ENCODE results near the gene UVRAG. TPM values are rescaled to one million over a fixed set of nuclear protein-coding genes. Genes with fewer than 3 reads are reported as not detected.

UVRAG gene
- total RNA-seq, 1 donor from 2014 or later = 14.7 TPM

DNA sequence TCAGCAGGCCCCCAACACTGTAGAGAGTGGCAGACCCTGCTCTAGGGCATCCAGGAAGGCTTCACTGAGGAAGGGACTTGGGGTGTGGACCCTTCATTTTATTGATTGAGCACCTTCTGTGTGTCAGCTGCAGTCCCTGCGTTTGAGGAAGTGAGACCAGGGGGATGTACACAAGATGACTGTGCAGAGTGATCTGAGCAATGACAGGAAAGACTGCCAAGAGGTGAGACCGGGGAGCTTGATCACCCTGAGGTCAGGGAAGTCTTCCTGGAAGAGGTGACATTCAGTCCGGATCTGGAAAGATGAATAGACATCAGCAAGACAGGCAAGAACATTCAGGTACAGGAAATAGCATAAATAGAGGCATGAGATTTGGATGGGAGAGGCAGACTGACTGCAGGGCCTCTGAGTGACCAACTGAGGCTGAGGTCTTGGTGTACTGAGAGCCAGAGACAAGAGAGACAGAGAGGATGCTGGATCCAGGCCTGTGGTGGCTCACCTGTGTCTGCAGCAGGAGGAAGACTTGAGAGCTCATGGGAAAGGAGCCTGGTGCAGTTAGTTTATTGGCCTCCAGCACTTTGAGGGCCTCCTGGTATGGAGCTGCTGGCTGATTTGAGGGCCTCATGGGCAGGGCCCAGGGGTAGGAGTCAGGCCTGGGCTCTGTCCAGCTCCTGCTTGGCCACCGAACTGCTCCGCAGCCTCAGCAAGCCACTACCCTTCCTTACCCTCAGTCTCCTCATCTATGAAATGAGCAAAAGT lies 41.2 kb upstream of the UVRAG start:
- H3K27ac ChIP-seq = no peak overlapping the region
- no peak for TF ChIP-seq POLR2A (IDR thresholded peaks at IDR 0.05)
- TF ChIP-seq, protein P1, sequence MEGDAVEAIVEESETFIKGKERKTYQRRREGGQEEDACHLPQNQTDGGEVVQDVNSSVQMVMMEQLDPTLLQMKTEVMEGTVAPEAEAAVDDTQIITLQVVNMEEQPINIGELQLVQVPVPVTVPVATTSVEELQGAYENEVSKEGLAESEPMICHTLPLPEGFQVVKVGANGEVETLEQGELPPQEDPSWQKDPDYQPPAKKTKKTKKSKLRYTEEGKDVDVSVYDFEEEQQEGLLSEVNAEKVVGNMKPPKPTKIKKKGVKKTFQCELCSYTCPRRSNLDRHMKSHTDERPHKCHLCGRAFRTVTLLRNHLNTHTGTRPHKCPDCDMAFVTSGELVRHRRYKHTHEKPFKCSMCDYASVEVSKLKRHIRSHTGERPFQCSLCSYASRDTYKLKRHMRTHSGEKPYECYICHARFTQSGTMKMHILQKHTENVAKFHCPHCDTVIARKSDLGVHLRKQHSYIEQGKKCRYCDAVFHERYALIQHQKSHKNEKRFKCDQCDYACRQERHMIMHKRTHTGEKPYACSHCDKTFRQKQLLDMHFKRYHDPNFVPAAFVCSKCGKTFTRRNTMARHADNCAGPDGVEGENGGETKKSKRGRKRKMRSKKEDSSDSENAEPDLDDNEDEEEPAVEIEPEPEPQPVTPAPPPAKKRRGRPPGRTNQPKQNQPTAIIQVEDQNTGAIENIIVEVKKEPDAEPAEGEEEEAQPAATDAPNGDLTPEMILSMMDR (IDR thresholded peaks at IDR 0.05) = no peak
- TF ChIP-seq POLR2AphosphoS5 (IDR thresholded peaks at IDR 0.05; ENCODE audit: insufficient read depth in 1 of 2, low read depth in 1 of 2) = no peak

DNA sequence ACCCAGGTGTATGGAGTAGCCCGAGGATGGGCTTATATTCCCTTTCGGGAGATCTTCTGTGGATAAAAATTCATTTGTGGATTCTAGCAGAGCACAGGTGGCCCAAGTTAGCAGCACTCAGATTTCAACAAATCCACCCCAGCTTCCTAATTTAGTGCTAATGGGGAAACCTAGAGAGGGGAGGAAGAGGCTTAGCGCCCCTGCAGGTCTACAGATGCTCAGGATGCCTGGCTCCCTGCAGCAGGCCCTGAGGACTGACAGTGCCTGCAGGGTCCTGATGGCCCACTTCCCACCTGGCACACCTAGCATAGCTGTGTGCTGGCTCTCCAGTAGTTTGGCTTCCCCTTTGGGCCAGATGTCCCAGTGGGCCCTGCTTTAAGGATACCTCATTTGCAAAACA lies 40.0 kb upstream of the UVRAG start:
- no peak overlapping the region for H3K4me3 ChIP-seq
- intact Hi-C loops (cut with DNase I) = no loop called here
- H3K27ac ChIP-seq = no peak overlapping the region
- no peaks in the 10 kb centered on the region for H3K27me3 ChIP-seq
- no peaks in the 10 kb centered on the region for H3K9me3 ChIP-seq
- H3K4me1 ChIP-seq = no peaks in the 10 kb centered on the region
- TF ChIP-seq, protein P1 (IDR thresholded peaks at IDR 0.05) = no peak
- H3K36me3 ChIP-seq = no peaks in the 10 kb centered on the region
- no peak for DNase-seq (ENCODE audit: extremely low spot score in 2 of 2)

More for the DNA sequence above, 41.2 kb upstream of the UVRAG start:
- peaks cover 6% of the 10 kb centered on the region for H3K4me1 ChIP-seq
- H3K4me3 ChIP-seq = no peak overlapping the region
- no peak for DNase-seq (ENCODE audit: extremely low spot score in 2 of 2)
- intact Hi-C loops (cut with DNase I) = no loop called here
- no peaks in the 10 kb centered on the region for H3K36me3 ChIP-seq
- no peaks in the 10 kb centered on the region for H3K9me3 ChIP-seq
- no peaks in the 10 kb centered on the region for H3K27me3 ChIP-seq

DNA sequence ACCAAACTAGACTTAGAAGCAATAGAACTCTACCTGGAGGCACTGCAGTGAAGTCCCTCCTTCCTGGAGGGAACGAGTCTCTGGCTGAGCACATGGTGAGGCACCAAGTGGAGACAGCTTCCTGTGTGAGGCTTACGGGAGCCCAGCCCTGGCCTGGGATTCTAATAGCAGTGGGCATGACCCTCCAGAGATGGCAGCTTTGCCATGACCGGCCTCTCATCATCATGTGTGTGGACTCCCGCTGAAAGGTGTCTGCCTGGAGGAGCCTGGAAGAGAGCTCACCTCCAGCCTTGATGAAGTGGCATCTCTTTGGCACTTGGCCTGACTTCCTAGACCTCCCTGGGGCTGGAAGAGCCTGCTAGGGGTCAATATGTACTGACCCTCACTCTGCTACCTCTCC lies 38.5 kb upstream of the UVRAG start:
- Histone ChIP-seq H3K4me3 (no peak overlapping the region), H3K9me3 (no peaks in the 10 kb centered on the region), H3K27ac (no peak overlapping the region), H3K4me1 (no peaks in the 10 kb centered on the region), H3K27me3 (no peaks in the 10 kb centered on the region), H3K36me3 (no peaks in the 10 kb centered on the region)
- intact Hi-C loops (cut with DNase I) = no loop called here
- DNase-seq (ENCODE audit: extremely low spot score in 2 of 2) = no peak
- TF ChIP-seq POLR2A (IDR thresholded peaks at IDR 0.05) (no peak), POLR2AphosphoS5 (IDR thresholded peaks at IDR 0.05; ENCODE audit: insufficient read depth in 1 of 2, low read depth in 1 of 2) (no peak)
- TF ChIP-seq, protein P1 (IDR thresholded peaks at IDR 0.05) = no peak

DNA sequence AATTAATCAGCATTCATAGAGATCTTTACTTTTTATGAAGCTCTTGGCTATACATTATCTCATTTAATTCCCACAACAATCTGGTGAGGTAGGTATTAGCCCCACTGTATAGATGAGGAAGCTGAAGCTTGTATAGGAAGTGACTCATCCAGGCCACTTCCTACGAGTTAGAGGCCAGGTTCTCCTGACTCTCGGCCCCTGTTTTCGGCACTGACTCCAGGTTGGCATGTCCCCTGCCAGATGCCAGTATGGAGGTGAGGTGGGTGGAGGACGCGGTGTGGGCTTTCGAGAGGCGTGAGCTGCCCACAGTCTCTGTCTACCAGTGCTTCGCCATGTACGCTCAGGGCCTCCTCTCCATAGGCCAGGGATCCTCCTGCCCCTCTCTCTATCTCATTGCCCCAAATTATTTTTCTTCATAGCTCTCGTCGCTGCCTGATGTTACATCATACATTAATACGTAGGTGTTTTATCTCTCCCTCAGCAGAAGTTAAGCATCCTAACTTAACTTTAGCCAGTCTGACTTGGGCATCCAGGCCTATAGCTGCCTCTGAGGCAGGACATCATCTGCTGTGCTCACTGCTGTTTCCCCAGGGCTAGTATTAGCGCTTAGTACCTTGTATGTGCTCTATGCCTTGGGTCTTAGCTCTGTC lies 37.4 kb upstream of the UVRAG start:
- intact Hi-C loops (cut with DNase I) = no loop called here
- no peaks in the 10 kb centered on the region for H3K27me3 ChIP-seq
- H3K9me3 ChIP-seq = no peaks in the 10 kb centered on the region
- TF ChIP-seq POLR2A (IDR thresholded peaks at IDR 0.05) (no peak), POLR2AphosphoS5 (IDR thresholded peaks at IDR 0.05; ENCODE audit: insufficient read depth in 1 of 2, low read depth in 1 of 2) (no peak)
- TF ChIP-seq, protein P1 (IDR thresholded peaks at IDR 0.05) = no peak
- H3K27ac ChIP-seq = no peak overlapping the region
- H3K36me3 ChIP-seq = no peaks in the 10 kb centered on the region
- no peak for DNase-seq (ENCODE audit: extremely low spot score in 2 of 2)
- no peaks in the 10 kb centered on the region for H3K4me1 ChIP-seq
- H3K4me3 ChIP-seq = no peak overlapping the region

DNA sequence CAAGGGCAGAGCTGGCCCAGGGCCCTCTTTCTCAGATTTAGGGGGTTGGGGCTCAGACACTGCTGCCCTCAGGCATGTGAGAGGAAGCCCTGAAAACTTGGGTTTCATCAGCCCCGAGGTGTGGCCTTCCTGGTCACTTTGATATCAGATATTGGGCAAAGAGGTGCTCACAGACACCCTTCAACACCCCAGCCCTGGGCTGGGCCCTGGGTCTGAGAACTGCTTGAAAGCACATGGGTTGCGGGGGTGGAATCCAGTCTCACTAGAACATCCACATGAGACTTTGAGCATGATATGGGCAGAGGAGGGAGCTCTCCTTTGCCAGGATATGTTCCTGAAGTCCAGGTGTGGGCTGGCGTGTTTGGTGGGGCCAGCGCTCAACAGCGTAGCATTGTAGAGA lies 36.0 kb upstream of the UVRAG start:
- H3K4me3 ChIP-seq = no peak overlapping the region
- intact Hi-C loops (cut with DNase I) = no loop called here
- no peak for DNase-seq (ENCODE audit: extremely low spot score in 2 of 2)
- no peak for TF ChIP-seq POLR2A (IDR thresholded peaks at IDR 0.05)
- TF ChIP-seq, protein P1 (IDR thresholded peaks at IDR 0.05) = no peak
- no peak for TF ChIP-seq POLR2AphosphoS5 (IDR thresholded peaks at IDR 0.05; ENCODE audit: insufficient read depth in 1 of 2, low read depth in 1 of 2)
- H3K36me3 ChIP-seq = no peaks in the 10 kb centered on the region
- H3K27me3 ChIP-seq = no peaks in the 10 kb centered on the region
- no peaks in the 10 kb centered on the region for H3K4me1 ChIP-seq
- H3K27ac ChIP-seq = no peak overlapping the region
- H3K9me3 ChIP-seq = no peaks in the 10 kb centered on the region
